Medulla oblongata (tissue), 1 donor: ENCODE results near the gene MEX3D.
"Not testable (repeated sequence)": the region's sequence is repeated elsewhere in the genome, so short reads cannot be mapped to it uniquely, and the experiment has no call there.

Experiments used
- DNase-seq: peaks from one replicate; pipeline ENCODE4 v3.0.0-alpha.2; 2015; ENCODE audit errors: extremely low spot score

The MEX3D gene

DNA sequence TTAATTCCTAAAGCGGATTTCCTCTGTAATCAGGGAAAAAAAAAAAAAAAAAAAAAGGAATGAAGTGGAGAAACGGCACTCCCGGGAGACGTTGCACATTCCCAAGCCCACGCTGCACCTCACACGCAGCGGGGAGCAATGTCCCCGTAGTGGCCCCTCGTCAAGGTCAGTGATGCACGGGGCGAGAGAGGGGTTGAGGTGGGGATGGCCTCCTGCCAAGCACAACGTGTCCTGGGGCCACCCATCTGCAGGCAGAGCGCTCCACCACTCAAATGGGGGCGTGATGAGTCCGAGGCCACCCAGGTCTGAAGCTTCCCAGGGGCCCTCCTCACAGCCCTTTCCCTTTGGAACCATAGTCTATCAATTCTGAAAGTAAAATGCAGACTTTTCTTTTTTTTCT is 29.1 kb downstream of the MEX3D start:
- DNase-seq = no peak

DNA sequence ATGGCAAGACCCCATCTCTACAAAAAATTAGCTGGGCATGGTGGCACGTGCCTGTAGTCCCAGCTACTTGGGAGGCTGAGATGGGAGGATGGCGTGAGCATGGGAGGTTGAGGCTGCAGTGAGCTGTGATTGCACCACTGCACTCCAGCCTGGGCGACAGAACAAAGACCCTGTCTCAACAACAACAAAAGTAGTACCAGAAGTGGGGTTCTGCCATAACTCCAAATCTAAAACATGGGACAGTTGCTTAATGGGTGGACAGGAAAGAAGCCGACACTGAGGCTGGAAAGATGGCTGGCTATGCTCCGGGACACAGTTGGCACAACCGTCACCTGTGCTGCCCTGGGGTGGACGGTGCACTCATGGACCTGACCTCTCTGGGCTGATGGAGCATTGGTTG is 32.4 kb downstream of the MEX3D start:
- not testable (repeated sequence) for DNase-seq

DNA sequence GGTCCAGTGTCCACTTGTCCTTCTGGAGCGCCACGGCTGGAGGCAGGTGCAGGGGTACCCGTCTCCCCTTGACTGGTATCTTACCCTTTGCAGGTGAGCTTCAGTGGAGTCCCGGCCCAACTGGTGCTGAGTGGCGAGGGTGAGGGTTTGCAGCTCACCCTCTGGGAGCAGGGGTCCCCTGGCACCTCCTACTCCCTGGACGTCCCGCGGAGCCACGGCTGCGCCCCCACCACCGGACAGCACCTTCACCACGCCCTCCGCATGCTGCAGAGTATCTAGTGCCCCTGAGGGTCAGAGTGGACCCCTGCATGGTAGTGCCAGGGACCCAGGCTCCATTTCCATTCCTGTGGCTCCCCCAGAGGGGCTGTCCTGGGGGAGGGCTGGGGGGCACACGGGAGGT is 33.2 kb downstream of the MEX3D start:
- no peak for DNase-seq

- DNase-seq = no peak
These were observed 34.5 kb downstream of the MEX3D start for GRCh38 chr19:1533510-1534150.

- no peak for DNase-seq
These were observed 36.1 kb downstream of the MEX3D start for GRCh38 chr19:1532003-1532402.

GRCh38 chr19:1531587-1531986 is 36.5 kb downstream of the MEX3D start:
- no peak for DNase-seq

- not testable (repeated sequence) for DNase-seq
These were observed 37.3 kb downstream of the MEX3D start for GRCh38 chr19:1530856-1531255.

DNA sequence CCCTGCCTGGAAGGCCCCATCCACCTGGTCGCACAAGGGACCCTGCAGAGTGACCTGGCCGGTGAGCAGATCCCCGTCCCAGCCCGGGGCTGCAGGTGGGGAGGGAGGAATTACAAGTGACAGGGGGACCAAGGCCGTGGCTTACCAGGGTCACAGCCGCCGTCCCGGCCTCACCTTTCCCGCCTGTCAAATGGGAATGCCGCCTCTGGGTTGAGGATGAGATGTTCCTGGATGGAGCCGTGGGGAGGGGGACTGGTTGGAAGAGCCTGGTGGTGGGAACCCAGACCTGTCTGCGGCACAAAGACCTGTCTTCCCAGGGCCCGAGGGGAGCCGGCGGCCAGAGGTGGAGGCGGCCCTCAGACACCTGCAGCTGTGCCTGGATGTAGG is 38.7 kb downstream of the MEX3D start:
- no peak for DNase-seq

- DNase-seq = no peak
These were observed 39.3 kb downstream of the MEX3D start for GRCh38 chr19:1528596-1529429.

DNA sequence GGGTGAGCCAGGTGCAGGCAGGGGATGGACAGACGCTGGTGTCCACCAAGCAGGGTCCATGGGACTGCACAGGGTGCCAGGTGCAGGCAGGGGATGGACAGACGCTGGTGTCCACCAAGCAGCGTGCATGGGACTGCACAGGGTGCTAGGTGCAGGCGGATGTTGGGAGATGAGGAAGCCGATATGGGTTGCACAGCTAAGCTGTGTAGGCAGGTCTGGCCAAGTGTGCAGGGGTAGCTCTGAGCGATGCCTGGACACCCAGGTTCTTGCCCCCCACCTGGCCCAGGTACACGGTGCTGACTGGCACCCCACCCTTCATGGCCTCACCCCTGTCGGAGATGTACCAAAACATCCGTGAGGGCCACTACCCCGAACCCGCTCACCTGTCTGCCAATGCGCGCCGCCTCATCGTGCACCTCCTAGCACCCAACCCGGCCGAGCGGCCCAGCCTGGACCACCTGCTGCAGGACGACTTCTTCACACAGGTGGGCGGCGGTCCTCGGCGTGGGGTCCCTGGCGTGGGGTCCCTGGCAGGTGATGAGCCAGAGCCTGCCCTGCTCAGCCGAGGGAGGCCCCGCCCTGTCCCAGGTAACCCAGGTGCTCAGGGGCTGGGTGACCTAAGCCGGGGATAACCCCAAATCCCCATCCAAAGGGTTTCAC is 40.3 kb downstream of the MEX3D start:
- DNase-seq = no peak

GRCh38 chr19:1526979-1527649 is 41.0 kb downstream of the MEX3D start:
- no peak for DNase-seq

DNA sequence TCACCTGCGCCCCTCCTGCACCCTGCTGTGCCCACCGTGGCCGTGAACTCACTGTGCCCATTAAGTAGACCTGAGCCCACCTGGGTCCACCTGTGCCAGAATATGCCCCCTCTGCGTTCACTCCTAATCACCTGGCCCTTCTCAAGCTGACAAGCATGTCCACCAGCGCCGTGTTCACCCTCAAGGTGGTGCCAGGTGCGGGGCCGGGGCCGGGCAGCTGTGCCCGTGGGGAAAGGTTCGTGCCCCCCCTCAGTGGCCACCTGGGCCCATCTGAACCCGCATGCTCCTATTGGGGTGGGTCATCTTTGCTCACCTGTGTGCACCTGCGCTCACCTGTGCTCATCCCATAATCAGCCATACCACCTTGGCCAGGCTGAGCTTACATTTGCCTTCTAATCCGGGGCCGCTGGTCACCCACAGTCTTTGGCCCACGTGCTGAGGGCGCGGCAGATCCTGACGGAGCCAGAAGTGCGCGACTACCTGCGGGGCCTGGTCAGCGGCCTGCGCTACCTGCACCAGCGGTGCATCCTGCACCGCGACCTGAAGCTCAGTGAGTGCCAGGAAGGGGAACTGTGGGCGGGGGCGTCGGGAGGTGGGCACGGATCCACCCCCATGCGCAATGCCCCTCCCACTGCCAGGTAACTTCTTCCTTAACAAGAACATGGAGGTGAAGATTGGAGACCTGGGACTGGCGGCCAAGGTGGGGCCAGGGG is 41.9 kb downstream of the MEX3D start:
- DNase-seq = no peak

DNA sequence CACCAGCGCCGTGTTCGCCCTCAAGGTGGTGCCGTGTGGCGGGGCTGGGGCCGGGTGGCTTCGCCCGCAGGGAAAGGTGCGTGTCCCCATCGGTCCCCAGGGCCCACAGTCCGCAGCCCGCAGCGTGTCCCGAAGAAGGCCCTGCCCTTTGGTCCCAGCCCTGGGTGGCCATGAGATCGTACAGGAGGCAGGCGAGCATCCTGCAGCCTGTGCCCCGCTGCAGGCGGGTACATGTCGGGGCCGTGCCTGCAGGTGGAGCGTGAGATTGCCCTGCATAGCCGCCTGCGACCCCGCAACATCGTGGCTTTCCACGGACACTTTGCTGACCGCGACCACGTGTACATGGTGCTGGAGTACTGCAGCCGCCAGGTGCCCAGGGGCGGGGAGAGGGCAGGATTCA is 42.8 kb downstream of the MEX3D start:
- DNase-seq = no peak

DNA sequence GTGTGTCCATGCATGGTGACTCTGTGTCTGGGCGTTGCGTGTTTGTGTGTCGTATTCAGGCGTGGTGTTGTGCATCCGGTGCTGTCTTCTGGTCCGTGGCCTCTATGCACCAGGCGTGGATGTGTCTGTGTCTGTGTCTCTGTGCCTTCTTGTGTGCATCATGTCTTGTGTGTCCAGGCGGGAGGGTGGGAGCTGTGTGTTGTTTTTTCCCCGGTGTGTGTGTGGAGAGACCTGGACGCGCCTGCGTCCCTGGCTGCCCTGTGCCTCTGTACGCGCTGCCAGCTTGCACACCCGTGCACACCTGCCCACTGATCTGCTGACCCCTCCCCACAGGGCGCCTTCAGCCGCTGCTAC is 43.2 kb downstream of the MEX3D start:
- DNase-seq = no peak

DNA sequence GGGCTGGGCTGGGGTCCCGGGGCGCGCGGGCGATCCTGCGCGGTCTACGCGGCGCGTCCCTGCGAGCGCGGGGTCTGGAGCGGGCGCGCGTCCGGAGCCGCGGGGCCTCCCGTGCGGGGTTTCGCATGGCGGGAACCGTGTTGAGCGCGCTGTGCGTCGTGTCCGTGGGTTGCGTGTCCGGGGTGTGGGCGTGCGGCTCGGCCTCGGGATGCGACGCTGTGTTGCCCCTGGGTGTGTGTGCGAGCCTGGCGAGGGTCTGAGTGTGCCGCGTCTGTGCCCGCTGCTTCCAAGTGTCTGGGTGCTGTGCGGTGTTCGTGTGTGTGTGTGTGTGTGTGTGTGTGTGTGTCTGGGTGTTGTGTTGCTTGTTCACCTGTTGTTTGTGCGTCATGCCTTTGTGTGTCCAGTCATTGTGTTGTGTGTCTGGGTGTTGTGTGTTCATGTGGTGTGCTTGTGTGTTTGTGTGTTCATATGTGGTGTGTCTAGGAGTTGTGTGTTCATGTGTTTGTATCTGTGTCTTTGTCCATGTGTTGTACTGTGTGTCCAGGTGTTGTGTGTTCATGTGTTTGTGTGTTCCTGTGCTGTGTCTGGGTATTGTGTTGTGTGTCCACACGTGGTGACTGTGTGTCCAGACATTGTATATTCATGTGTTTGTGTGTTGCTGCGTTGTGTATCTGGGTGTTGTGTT is 43.7 kb downstream of the MEX3D start:
- no peak for DNase-seq

GRCh38 chr19:1523412-1524286 is 44.5 kb downstream of the MEX3D start, which contains the start of gene PLK5:
TSS of gene PLK5 (plus strand) at chr19:1524077. CDS start at chr19:1526997, 2,920 bp downstream.
- DNase-seq = no peak

DNA sequence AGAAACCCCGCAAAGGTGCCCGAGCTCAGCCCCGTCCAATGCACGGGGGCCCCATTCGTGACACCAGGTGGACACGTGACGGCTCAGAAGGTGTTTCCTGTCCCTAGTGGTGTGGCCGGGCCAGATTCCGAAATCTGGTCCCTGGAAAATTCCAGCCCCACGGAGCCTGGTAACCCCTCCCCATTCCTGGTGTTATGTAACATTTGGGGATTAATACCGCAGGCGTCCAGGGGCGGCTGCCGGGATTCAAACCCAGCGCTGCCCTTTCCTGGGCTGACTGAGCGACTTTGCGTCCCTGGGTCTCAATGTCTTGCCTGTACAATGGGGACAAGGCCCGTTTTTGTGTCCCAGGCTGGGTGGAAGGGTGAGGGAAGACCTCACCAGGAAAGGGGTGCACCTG is 45.3 kb downstream of the MEX3D start:
- DNase-seq = no peak

GRCh38 chr19:1522061-1522460 is 46.1 kb downstream of the MEX3D start:
- no peak for DNase-seq

GRCh38 chr19:1521636-1522035 is 46.5 kb downstream of the MEX3D start:
- peak; percentile 80 for DNase-seq

GRCh38 chr19:1520203-1520780 is 47.8 kb downstream of the MEX3D start:
- DNase-seq = no peak
